CD14-positive monocyte (primary cell): ENCODE measurements around the gene TSPAN13. TPM values are rescaled to one million over a fixed set of nuclear protein-coding genes. Genes with fewer than 3 reads are reported as not detected.

Source experiments
- DNase-seq, 3 donors: peaks; one replicate each; pipeline ENCODE4 v3.0.0-alpha.2; 2011 to 2022
- H2AFZ ChIP-seq: 2 replicates; pipeline ENCODE4 v1.6.0; 2012; ENCODE audit warnings: mild to moderate bottlenecking, low read depth, low read length, inconsistent platforms; ENCODE audit not compliant: insufficient read depth, poor library complexity, severe bottlenecking
- H3K27ac ChIP-seq, 2 donors: 1 replicate in 1 of 2; 2 replicates in 1 of 2; pipeline ENCODE4 v1.5.1; 2012 to 2013; ENCODE audit warnings: low read length in 2 of 2, control low read depth in 1 of 2, inconsistent platforms in 1 of 2, low read depth in 1 of 2, mild to moderate bottlenecking in 1 of 2
- H3K27me3 ChIP-seq, 2 donors: one replicate each; pipeline versions ENCODE4 v1.6.0 to v1.6.1; 2011 to 2013; ENCODE audit warnings: low read length in 2 of 2; ENCODE audit not compliant: control insufficient read depth in 2 of 2, insufficient read depth in 2 of 2
- H3K36me3 ChIP-seq, 2 donors: replicated peaks in 1 of 2; 1 replicate in 1 of 2; 2 replicates in 1 of 2; pipeline versions ENCODE4 v1.5.1 to v1.6.1; 2012 to 2013; ENCODE audit warnings: low read length in 2 of 2, control low read depth in 1 of 2, inconsistent platforms in 1 of 2, mild to moderate bottlenecking in 1 of 2; ENCODE audit not compliant: insufficient read depth in 2 of 2, control insufficient read depth in 1 of 2
- H3K4me1 ChIP-seq, 2 donors: 1 replicate in 1 of 2; 2 replicates in 1 of 2; pipeline versions ENCODE4 v1.5.1 to v1.6.1; 2012 to 2013; ENCODE audit warnings: low read length in 2 of 2, control low read depth in 1 of 2, inconsistent platforms in 1 of 2, mild to moderate bottlenecking in 1 of 2, moderate library complexity in 1 of 2; ENCODE audit not compliant: insufficient read depth in 2 of 2, control insufficient read depth in 1 of 2
- H3K4me2 ChIP-seq: replicated peaks from 2 replicates; pipeline ENCODE3; 2012; ENCODE audit warnings: low read length, moderate library complexity, mild to moderate bottlenecking; ENCODE audit not compliant: poor library complexity, severe bottlenecking; ENCODE audit errors: extremely low read depth
- H3K4me3 ChIP-seq, 3 experiments: fragments of 200-600 bp in 1 of 3; sonication (generic) in 1 of 3; replicated peaks in 1 of 3; 1 replicate in 2 of 3; 2 replicates in 1 of 3; pipeline ENCODE4 v1.5.1; 2011 to 2013; ENCODE audit warnings: low read length in 3 of 3, mild to moderate bottlenecking in 3 of 3, control low read depth in 2 of 3, low read depth in 2 of 3, inconsistent platforms in 1 of 3, moderate library complexity in 1 of 3
- H3K79me2 ChIP-seq: 2 replicates; pipeline ENCODE4 v1.6.0; 2012; ENCODE audit warnings: mild to moderate bottlenecking, control low read depth, inconsistent platforms, low read length, moderate library complexity; ENCODE audit not compliant: insufficient read depth
- H3K9ac ChIP-seq: 2 replicates; pipeline ENCODE4 v1.6.0; 2017; ENCODE audit warnings: low read length, mild to moderate bottlenecking; ENCODE audit not compliant: insufficient read depth, poor library complexity, severe bottlenecking
- H3K9me3 ChIP-seq, 2 donors: replicated peaks in 1 of 2; 1 replicate in 1 of 2; 2 replicates in 1 of 2; pipeline versions ENCODE4 v1.5.1 to v1.6.1; 2012 to 2013; ENCODE audit warnings: low read length in 2 of 2, control low read depth in 1 of 2; ENCODE audit not compliant: control insufficient read depth in 1 of 2, insufficient read depth in 1 of 2
- H4K20me1 ChIP-seq: 2 replicates; pipeline ENCODE4 v1.6.0; 2012; ENCODE audit warnings: mild to moderate bottlenecking, low read length, control low read depth, moderate library complexity; ENCODE audit not compliant: insufficient read depth
- H3K27ac Mint-ChIP-seq, 7 donors: one replicate each; pipeline ENCODE4 v1.8.0; 2020; ENCODE audit warnings: mild to moderate bottlenecking in 7 of 7, mixed read lengths in 7 of 7, moderate library complexity in 6 of 7, inconsistent platforms in 2 of 7
- H3K27me3 Mint-ChIP-seq, 3 donors: one replicate each; pipeline ENCODE4 v1.8.0; 2021 to 2022; ENCODE audit warnings: low read depth in 3 of 3, mild to moderate bottlenecking in 3 of 3, mixed read lengths in 3 of 3, moderate library complexity in 3 of 3, inconsistent platforms in 1 of 3
- H3K36me3 Mint-ChIP-seq, 2 donors: one replicate each; pipeline ENCODE4 v1.8.0; 2020; ENCODE audit warnings: mixed read lengths in 2 of 2, inconsistent platforms in 1 of 2, mild to moderate bottlenecking in 1 of 2
- H3K4me1 Mint-ChIP-seq: one replicate; pipeline ENCODE4 v1.8.0; 2020; ENCODE audit warnings: mild to moderate bottlenecking, mixed read lengths
- H3K4me3 Mint-ChIP-seq, 2 donors: one replicate each; pipeline ENCODE4 v1.8.0; 2020; ENCODE audit warnings: mild to moderate bottlenecking in 2 of 2, mixed read lengths in 2 of 2, moderate library complexity in 1 of 2
- H3K9me3 Mint-ChIP-seq, 7 donors: one replicate each; pipeline ENCODE4 v1.8.0; 2020 to 2022; ENCODE audit warnings: mixed read lengths in 7 of 7, mild to moderate bottlenecking in 6 of 7, moderate library complexity in 6 of 7, inconsistent platforms in 2 of 7
- WGBS: methylation state at CpG from one replicate; pipeline ENCODE4 v1.1.5; 2013; ENCODE audit warnings: missing lambda C conversion rate; ENCODE audit not compliant: insufficient coverage; 5-methylcytosine and 5-hydroxymethylcytosine counted together
- intact Hi-C, 2 donors: fragments of 100-400 bp; cut with micrococcal nuclease; formaldehyde crosslinking; loops; one replicate each; pipeline versions ENCODE4 v1.15.0 to v1.15.1; 2023
- polyA plus RNA-seq, 3 donors: library from polyadenylated mRNA; depleted of rRNA in 1 of 3; unstranded in 2 of 3; stranded (reverse) in 1 of 3; fragments of 300-500 nt in 2 of 3; fragments of >200 nt in 1 of 3; fragmentation: Illumina TruSeq in 2 of 3; gene quantifications; 1 replicate in 2 of 3; 2 replicates in 1 of 3; pipeline ENCODE4 v1.2.3, GENCODE V29; 2012 to 2021
- TF ChIP-seq, protein P1 (sequence below): fragments of 200-600 bp; IDR thresholded peaks from one replicate; pipeline ENCODE4 v1.8.0; 2022; ENCODE audit warnings: antibody characterized with exemption, mild to moderate bottlenecking

The TSPAN13 gene
- polyA plus RNA-seq, 3 donors: 0.09 to 0.17 (median 0.16) TPM

DNA sequence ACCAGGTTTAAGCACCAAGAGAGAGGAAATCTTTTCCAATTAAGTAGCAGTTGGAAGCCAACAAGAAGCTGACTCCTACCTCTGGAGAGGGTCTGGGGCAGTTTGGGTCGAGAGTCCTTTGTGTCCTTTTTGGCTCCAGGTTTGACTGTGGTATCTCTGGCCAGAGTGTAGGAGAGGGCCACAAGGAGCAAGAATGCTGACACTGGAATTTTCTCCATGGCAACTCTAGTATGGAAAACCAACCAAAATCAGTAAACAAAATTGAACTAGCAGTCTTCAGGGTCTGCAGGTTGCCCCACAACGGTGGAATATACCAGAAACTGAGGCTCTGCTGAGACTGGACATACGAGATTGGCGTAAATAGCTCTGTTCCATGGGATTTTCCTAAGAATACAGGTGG lies 48.0 kb downstream of the TSPAN13 start:
- no peaks in the 10 kb centered on the region for H3K36me3 ChIP-seq
- Mint-ChIP-seq H3K36me3 (no peaks in the 10 kb centered on the region), H3K9me3 (no peaks in the 10 kb centered on the region), H3K27ac (no peak overlapping the region), H3K4me1 (no peaks in the 10 kb centered on the region), H3K4me3 (no peak overlapping the region), H3K27me3 (no peaks in the 10 kb centered on the region)
- no peak for DNase-seq
- intact Hi-C loops: loop anchor here (5.0 kb wide), 1 partner anchor 116 kb away; no protein-coding TSS in a partner anchor
- H3K27me3 ChIP-seq: no peaks in the 10 kb centered on the region
- 83% methylated on average over 2 of the region's 4 CpGs for WGBS
- no peaks in the 10 kb centered on the region for H3K4me1 ChIP-seq
- no peaks in the 10 kb centered on the region for H4K20me1 ChIP-seq
- no peak overlapping the region for H3K9ac ChIP-seq
- TF ChIP-seq, protein P1, sequence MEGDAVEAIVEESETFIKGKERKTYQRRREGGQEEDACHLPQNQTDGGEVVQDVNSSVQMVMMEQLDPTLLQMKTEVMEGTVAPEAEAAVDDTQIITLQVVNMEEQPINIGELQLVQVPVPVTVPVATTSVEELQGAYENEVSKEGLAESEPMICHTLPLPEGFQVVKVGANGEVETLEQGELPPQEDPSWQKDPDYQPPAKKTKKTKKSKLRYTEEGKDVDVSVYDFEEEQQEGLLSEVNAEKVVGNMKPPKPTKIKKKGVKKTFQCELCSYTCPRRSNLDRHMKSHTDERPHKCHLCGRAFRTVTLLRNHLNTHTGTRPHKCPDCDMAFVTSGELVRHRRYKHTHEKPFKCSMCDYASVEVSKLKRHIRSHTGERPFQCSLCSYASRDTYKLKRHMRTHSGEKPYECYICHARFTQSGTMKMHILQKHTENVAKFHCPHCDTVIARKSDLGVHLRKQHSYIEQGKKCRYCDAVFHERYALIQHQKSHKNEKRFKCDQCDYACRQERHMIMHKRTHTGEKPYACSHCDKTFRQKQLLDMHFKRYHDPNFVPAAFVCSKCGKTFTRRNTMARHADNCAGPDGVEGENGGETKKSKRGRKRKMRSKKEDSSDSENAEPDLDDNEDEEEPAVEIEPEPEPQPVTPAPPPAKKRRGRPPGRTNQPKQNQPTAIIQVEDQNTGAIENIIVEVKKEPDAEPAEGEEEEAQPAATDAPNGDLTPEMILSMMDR: no peak
- H3K4me2 ChIP-seq: no peak overlapping the region
- no peak overlapping the region for H3K27ac ChIP-seq
- no peak overlapping the region for H2AFZ ChIP-seq
- no peak overlapping the region for H3K4me3 ChIP-seq
- no peaks in the 10 kb centered on the region for H3K9me3 ChIP-seq
- no peaks in the 10 kb centered on the region for H3K79me2 ChIP-seq

DNA sequence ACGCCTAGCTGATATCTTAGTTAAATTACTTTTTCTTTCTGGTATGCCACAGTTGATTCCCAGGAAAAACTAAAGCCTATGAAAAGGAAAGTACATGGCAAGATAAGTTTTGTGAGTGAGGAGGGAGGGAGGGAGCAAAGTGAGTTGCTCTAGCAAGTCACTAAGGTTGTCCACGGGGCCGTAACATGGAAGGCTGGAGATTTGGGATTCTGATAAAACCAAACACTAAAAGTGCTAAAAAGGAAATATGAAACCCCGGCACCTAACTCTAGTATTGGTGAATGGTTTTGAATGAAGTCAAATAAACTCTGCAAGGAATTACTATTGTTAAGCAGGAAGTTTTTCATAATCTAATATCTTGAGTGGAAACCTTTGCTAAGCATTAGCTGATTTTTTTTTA lies 49.6 kb downstream of the TSPAN13 start:
- Mint-ChIP-seq H3K36me3 (no peaks in the 10 kb centered on the region), H3K27ac (no peak overlapping the region), H3K4me1 (no peaks in the 10 kb centered on the region), H3K9me3 (no peaks in the 10 kb centered on the region), H3K4me3 (no peak overlapping the region), H3K27me3 (no peaks in the 10 kb centered on the region)
- Histone ChIP-seq H3K4me3 (no peak overlapping the region), H3K9me3 (no peaks in the 10 kb centered on the region), H3K79me2 (no peaks in the 10 kb centered on the region), H3K4me2 (no peak overlapping the region), H3K36me3 (no peaks in the 10 kb centered on the region), H3K27me3 (no peaks in the 10 kb centered on the region), H2AFZ (no peak overlapping the region), H3K9ac (no peak overlapping the region), H3K27ac (no peak overlapping the region), H4K20me1 (no peaks in the 10 kb centered on the region), H3K4me1 (no peaks in the 10 kb centered on the region)
- WGBS: 100% methylated on average over 2 of the region's 4 CpGs
- no peak for DNase-seq
- intact Hi-C loops: loop anchor here (5.0 kb wide), 1 partner anchor 114 kb away; no protein-coding TSS in a partner anchor
- TF ChIP-seq, protein P1: no peak
